HG03432 (cell line): Measurements from ENCODE around the gene TRABD2B.

Source experiments
- ATAC-seq: cut with Tn5 transposase; IDR thresholded peaks from one replicate; pipeline ENCODE4 v1.9.1; 2021; ENCODE audit warnings: mild to moderate bottlenecking, moderate library complexity; ENCODE audit not compliant: unreplicated experiment

TRABD2B gene

DNA sequence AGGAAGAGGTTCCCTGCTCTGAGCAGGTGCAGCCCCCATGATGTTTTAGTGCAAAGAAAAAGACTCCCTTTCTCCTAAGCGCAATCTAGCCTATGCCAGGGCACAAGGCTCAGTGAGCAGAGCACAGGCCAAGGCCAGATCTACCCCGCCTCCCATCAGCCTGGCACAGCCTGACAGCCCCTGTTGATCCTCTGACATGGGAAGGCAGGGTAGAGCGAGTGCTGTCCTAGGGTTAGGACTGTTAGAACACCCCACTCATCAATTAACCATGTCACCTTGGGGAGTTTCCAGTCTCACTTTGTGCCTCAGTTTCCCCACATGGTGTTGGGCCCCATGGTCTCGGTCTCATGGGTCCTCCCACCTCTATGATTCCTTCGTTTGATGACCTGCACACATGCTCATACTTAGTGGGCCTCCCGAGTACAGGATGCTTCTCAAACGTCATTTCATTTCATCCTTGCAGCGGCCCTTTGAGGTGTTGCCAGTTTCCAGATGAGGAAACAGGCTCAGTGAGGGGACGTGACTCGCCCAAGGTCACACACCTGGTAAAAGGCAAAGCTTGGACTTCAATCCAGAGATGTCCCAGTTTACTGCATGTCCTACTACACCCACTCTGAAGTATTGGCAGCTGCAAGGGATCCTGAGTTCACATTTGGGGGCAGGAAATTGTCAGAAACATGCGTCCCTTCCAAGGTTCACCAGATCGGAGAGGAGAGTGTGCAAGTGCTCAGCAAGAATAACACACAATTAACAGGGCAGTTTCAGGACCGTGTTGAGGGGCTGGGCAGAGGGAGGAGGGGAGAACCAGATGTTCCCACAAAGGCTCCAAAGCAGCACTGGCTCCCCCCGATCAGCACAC lies 213.3 kb downstream of the TRABD2B start:
- ATAC-seq, result no peak

DNA sequence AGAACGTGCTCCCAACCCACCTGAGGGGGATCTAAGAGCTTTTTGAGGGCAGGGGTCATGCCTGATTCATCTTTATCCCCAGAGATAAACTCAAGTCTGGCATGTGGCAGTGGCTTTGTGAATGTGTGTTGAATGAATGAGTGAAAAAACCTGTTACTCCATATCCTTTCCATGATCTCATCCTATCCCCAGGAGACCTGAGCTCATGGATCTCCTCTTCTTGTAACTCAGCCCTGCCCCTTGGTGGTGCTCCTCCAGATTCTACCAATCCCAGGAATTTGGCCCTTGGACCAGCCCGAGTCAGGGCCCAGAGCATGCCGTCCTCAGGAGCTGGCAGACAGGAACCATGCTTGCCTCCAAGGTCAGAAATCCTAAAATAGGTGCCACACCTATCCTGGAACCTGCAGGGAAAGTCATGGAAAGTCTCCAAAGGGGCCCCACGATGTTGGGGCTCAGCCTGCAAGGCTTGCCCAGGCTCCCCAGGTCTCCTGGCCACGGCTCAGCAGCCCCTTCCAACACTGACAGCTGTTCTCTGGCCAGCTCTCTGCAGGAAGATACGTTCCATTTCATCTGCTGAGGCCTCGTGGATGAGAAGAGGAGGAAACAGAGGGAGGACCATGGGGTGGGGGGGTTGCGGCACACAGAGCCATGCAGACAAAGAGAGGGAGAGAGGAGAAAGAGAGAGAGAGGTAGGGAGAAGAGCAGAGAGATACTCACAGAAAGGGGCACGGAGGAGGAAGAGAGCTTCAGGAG lies 214.6 kb downstream of the TRABD2B start:
- no peak for ATAC-seq

DNA sequence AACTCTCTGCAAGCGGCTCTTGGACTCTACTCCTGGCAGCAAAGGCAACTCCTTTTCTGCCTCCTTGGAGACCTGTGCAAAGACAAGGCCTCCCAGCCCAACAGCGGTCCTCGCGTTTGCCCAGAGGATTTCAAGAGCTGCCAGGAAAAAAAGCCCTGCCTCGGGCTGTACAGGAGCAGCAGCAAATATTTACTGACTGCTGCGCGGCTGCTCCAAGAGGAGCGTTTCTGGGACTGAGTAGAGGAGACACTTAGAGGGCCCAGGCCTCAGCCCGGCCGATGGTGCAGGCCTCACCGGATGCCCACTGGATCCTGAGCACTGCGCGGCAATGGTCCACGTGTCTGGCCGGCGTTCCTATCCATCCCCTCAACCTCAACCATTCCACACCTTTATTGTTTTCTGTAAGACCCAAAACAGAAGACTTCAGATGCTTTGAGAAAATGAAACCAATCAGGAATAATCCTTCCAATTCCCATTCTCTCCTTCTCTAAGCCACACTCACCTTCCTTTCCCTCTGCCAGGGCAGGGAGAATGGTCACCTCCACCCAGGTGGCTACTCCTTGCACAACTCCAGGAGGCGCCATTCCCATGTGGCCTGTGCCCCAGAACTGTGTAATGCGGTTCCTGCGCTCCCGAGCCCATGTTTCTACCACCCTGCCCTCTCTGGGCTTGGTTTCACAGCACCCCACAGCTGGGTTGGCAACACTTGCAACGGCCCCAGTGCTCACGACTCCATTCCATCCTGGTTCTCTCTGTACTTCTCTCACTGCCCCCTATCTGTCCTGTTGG lies 215.8 kb downstream of the TRABD2B start:
- ATAC-seq, result no peak

DNA sequence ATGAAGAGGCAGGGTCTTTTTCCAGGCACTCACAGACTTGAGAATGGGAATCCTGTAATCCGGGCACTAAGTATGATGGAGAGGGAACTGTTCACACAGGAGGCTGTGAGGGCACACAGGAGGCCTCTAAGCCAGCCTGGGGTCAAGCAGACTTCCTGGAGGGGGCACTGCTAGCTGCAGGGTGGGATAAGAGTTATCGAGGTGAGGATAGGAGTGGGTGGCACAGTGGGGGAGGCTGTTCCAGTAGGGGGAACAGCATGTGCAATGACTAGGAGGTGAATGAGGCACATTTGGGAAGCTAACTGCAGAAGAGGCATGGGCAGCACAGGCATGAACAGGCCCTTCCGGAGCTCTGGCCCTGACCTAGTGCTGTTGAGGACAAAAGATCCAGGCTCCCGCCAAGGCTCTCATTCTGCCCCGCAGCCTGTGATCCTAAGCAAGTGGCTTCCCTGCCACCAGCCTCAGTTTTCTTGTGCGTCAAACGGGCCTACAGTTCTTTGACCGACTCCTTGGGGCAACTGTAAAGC lies 216.7 kb downstream of the TRABD2B start:
- no peak for ATAC-seq

DNA sequence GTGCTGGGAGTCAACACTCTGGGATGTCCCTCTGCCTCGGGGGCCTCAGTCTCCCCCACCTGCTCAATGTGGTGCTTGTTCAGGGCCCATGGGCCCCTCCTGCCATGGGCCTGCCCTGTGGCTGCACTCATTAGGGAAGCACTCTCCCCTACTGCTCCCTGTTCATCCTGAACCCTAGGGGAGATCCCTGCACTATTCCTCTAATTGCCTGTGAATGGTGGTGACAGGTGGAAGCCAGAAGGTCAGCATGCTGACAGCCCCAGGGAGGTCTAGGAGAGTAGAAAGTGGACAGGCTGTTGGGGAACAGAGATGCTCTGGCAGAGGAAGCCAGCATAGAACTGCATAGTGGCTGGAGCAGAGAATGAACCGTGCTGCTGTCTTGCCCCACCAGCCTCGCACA lies 217.6 kb downstream of the TRABD2B start:
- no peak for ATAC-seq

DNA sequence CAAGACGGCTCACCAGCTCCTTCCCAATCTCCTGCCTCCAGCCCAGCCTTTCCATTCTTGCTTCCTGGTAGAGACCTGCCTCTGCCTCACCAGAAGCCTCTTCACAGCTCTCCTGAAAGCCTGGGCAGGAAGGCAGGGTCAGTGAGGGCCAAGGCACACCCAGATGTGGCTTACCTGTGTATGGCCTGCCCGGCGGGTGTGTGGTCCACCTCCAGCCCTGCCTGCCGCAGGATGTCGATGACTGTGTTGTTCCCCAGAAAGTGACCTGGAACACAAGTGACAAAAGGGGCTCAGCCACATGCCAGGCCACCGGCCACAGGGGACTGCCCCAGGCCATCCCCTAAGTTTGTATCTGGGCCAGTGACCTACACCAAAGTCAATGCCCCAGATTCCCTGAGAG lies 218.9 kb downstream of the TRABD2B start:
- no peak for ATAC-seq

- ATAC-seq, result no peak
These were observed 219.9 kb downstream of the TRABD2B start for GRCh38 chr1:47777322-47777721.

DNA sequence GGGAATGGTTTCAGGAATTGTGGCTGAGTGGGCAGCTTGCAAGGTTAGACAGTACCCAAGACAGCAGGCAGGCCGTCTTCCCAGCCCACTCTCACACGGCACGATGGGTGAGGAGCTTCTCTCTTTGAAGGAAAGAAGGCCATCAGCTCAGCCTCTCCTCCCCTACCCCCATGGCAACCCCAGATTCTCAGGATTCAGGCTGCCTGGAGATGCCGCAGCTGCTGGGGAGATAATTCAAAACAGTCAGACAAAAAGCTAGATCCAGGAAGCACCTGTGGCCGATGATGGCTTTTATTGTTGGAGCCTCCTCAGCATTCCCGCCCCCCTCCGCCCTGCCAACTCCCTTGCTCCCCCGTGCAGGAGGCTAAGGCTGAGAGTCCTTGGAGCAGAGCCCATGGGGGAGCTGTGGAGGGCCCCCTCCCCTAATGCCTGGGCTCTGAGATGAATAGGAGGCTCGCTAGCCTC lies 220.5 kb downstream of the TRABD2B start:
- no peak for ATAC-seq

DNA sequence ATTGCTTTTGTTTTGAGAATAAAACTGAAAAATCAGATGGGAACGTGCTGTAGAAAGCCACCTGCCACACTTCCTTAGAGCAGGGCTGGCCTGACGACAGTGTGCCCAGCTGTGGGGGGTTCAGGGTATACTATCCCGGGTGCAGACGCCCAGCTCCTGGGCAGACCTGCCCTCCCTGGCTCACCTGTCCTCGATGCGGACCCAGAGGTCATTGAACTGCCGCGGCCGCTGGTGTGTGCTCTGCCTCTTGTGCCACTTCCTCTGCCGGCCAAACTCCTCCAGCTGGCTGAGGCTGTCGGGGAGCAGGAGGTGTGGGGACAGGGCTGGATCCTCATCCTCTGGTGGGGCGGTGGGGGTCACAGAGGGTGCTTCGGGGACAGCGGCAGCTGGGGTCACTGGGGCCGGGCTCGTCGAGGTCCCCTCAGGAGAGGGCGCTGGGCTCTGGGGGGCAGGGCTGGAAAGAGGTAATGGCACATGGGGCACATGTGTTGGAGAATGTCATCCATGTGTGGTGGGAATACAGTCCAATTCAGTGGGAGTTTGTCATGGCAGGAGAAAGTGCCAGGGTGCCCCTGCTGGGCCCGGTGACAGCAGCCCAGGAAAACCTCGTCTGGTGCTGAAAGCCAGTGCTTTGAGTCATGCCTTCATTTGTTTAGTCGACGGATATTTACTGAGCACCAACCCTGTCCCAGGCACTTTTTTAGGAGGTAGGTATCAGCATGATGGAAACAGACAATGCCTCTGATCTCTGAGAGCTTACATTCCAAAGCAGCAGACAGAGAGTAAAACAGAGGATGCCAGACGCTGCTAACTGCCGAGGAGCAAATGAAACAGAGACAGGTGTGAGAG lies 222.0 kb downstream of the TRABD2B start:
- ATAC-seq, result no peak

GRCh38 chr1:47772960-47773682 lies 224.1 kb downstream of the TRABD2B start:
- ATAC-seq, result no peak

- no peak for ATAC-seq
These were observed 224.9 kb downstream of the TRABD2B start for GRCh38 chr1:47772281-47772680.

GRCh38 chr1:47771751-47772150 lies 225.4 kb downstream of the TRABD2B start:
- ATAC-seq, result no peak

DNA sequence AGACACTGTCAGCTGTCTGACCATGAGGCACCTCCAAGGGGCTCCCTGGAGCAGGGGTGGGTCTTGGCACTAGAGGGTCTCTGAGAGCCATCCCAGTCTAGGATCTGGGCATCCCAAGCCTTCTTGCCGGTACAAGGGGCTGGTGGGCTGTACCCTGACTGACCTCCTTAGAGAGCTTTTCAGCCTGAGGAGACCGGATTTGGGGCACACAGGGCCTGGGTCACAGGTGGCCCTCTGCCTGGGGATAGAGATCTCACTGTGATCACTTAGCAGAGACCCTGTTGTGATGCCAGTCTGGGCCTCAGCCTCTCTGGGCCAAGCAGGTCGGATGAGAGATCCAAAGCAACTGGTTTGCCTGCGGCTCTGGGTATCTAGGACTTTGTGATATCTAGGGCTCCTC lies 227.2 kb downstream of the TRABD2B start:
- no peak for ATAC-seq

DNA sequence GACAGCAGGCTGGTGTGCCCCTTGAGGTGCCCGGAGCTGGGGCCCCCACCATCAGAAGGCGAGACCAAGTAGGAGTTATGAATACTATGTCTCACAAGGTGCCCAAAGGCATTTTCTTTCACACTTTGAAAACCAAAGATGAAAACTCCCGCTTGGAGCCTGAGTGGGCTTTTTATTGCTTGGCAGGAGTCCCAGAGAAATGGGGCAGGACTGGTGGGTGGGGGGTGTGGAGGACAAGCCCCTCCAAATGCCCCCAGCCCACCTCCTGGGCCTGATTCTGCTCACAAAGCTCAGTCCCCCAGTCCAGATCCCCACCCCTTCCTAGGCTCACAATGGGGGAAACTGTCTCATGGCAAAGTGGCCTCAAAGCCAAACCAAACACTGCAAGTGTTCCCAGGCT lies 227.9 kb downstream of the TRABD2B start:
- ATAC-seq, result no peak

DNA sequence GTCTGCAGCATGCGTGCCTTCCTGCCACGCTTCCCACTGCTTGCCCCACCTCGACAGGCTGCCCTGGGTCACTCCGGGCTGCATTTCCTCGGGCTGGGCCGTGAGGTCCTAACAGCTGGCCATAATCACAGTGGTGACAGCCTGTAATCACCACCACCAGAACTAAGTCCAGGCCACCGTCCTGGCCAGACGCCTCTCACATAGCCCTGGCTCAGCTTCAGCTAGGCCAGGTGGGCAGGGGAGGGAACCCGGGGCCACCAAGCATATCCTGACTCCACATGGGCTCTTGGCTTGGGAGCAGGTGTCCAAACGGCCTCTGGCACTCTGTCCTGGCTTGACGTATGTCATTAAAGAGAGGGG lies 229.5 kb downstream of the TRABD2B start:
- no peak for ATAC-seq

GRCh38 chr1:47766832-47767740 lies 230.1 kb downstream of the TRABD2B start:
- ATAC-seq, result no peak

- ATAC-seq, result no peak
These were observed 231.3 kb downstream of the TRABD2B start for GRCh38 chr1:47765742-47766485.

DNA sequence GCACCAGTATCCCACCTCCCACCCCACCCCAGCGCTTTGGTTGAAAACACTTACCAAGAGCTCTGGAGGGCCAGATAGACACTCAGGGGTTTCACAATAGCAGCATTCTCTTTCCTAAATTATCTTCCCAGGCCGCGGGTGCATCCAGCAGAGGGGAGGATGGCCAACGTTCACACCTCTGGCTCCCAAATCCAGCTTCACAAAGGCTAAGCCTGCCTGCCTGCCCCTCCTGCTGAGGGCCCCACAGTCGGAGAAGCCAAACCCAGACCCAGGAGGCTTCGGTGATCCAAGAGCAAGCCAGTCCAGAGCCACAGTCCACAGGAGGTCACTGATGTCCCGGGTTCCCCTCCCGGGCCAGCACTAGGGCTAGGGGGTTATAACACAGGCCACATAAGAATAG lies 231.9 kb downstream of the TRABD2B start:
- no peak for ATAC-seq
